SH-SY5Y (cell line): ENCODE results near the gene KRT17.

Source experiments
- GATA2 ChIP-seq: IDR thresholded peaks from 2 replicates; pipeline ENCODE4 v1.6.1; 2011; ENCODE audit warnings: mild to moderate bottlenecking, low read depth, low read length
- GATA3 ChIP-seq: IDR thresholded peaks from 2 replicates; pipeline ENCODE4 v1.6.1; 2011; ENCODE audit warnings: low read depth, mild to moderate bottlenecking, low read length, moderate library complexity

DNA sequence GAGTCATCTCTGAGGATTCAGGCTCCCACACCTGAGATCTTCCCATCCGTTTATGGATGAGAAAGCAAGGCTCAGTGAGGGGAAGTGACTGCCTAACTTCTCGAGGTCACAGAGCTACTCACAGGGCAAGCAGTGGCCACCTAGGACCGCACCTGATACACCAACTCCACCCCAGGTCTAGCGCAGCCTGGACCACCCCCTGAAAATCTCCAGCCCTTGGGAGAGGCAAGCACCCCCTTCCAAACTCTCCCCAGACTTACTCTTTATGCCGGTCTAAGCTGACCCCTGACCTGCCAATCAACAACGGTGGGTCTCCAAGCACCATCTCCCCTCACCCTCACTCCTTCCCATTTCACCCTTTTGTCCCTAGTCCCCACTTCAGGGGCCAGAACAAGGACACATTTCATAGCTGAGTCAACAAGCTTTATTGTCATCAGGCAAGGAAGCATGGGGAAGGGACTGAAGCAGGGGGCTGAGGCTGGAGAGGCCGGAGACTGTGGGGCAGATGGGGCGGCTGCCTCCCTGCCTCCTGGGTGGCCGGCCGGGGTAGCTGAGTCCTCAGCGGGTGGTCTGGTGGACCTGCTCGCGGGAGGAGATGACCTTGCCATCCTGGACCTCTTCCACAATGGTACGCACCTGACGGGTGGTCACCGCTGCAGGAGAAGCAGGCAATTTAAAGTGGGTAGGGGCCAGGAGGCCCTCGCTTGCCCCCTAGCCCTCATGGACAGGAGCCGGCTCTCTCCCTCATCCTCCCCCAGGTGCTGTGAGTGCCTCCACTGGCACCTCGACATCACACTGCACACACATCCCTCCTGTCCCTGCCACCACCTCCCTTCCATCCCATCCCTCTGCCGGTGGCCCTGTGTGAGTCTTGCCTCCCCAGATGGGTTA lies 5.1 kb downstream of the KRT17 start:
- TF ChIP-seq GATA2 (no peak), GATA3 (no peak)
